ENCODE results near the gene MXRA7.

MXRA7 gene

DNA sequence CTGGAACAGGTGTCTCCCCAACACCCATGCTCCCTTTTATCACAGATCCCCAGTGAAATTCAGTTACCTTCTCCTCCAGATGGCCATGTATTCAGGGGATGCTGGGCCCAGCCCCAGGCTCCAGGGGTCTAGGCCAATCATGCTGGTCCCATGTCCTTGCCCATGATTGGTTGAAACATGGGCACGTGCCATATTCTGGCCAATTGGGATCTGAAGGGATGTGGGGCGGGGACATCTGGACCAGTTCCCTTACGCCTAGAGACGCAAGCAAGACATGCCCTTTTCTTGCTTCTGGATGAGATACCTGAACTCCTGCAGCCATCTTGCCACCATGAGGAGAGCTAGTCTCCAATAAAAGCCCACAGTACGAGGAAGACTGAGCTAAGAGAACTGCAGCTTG is 36.2 kb downstream of the MXRA7 start:
- DNase-seq, result no peak

- no peak for DNase-seq
These were observed 37.0 kb downstream of the MXRA7 start for GRCh38 chr17:76673729-76674128.

DNA sequence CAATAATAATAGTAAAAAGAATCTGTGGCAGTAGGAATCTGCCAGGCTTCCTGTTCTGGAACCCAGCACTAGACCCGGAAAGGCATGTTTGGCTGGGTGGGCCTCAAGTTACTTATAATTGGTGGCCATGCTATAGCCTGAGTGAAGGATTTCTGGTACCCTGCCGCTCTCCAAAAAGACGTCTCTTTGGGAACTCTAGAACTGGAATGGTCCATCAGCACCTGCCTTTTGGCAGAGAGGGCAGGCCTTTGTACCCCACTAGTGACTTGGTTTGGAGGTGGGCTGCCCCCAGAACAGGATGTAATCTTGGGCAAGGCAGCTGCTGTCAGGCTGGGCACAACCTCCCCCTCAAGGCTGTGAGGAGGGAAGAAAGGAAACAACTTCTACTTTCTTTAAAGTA is 37.9 kb downstream of the MXRA7 start:
- DNase-seq, result no peak

- no peak for DNase-seq
These were observed 38.4 kb downstream of the MXRA7 start for GRCh38 chr17:76672270-76672851.

DNA sequence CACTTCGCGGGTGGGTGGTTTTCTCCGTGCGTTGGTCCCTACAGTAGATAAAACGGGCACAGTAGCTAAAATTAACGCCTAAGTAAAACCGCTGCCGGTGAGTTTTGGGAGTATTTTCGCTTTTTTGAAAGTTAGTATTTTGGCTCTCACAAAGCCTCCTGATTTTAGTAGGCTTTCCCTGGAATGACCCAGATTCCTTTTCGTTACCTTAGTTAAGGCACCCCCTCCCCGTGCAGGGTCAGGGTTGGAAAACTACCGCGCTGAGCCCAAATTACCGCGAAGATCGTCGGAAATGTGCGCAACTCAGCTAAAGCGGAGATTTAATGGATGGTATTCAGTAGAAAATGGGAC is 38.9 kb downstream of the MXRA7 start:
- no peak for DNase-seq

GRCh38 chr17:76671123-76671911 is 39.4 kb downstream of the MXRA7 start:
- peak; percentile 99 for DNase-seq

- DNase-seq, result no peak
These were observed 40.0 kb downstream of the MXRA7 start for GRCh38 chr17:76670718-76671122.

GRCh38 chr17:76670020-76670717 is 40.6 kb downstream of the MXRA7 start:
- DNase-seq, result no peak

GRCh38 chr17:76667786-76668453 is 42.8 kb downstream of the MXRA7 start:
- no peak for DNase-seq

DNA sequence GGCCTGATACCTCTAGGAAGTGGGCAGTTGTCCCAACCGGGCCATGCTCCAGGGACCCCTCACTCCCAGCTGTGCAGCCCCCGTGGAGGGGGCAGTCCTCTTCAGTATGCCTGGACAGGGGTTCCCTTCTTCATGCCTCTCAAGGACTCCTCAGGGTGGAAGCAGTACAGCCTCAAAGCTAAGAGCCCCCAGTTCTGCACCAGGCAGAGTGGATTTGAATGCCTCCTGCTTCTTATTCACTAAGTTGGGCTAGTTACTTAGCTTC is 43.3 kb downstream of the MXRA7 start:
- no peak for DNase-seq

DNA sequence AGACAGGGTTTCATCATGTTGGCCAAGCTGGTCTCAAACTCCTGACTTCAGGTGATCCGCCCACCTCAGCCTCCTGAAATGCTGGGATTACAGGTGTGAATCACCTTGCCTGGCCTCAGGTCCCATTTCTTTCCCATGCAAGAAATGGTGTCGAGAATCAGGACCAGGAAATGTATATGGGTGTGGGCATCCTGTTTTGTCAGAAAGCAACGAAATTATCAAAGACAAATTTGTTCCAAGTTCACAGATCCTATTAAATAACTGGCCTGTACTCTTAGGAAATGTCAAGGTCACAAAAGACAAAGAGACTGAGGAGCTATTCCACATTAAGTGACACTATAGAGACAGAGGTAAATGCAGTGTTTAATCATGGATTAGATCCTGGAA is 50.1 kb downstream of the MXRA7 start:
- no peak for DNase-seq

GRCh38 chr17:76659928-76660655 is 50.7 kb downstream of the MXRA7 start:
- DNase-seq, result peak; percentile 22

DNA sequence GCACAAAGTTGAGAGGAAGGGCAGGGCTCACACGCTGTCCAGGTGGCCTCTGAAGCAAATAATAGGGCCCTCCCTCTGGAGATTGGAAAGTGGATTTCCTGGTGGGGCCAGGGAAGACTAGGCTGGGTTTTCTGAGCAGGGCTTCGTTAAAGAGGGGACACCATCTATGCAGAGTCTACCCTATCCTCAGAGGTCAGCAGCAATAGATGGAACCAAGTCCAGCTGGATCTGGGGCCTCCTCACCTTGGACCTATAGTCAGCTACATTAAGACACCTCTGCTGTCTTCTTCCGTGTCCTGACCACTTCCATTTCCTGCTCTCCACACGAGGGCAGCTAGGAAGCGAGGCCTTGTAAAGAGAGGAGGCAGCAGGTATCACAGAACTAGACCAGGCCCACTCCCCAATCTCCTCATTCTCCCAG is 52.5 kb downstream of the MXRA7 start:
- DNase-seq, result no peak

DNA sequence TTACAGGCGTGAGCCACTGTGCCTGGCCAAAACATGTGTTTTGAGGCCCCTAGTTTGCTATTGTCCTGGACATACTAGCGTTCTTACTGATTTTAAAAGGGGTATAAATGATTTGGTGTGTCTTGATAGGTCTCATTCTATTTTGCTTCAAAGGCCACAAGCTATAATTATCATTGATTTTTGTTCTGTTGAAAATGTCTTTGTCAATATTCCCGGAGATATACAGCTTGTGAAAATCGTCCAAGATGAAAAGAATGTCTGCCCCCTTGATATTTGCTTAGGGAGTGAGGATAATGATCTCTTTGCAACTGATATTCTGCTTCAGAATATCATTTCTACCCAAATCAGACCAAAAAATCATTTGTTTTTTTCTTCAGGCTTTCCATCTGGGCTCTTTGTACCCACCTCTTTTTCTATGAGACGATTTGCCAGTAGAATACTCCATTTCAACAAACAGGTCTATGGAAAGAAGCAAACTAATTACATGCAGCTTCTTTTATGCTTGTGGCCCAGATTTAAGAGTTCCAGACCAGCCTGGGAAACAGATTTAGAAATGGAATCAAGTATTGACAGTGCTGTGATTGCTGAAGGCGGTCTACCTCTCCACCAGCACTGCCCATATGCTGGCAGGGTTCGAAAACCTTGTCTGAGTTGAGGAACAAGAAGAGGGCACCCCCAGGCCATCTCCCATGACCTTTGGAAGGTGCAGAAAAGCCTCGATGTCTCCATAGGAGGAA is 53.1 kb downstream of the MXRA7 start:
- DNase-seq, result no peak

DNA sequence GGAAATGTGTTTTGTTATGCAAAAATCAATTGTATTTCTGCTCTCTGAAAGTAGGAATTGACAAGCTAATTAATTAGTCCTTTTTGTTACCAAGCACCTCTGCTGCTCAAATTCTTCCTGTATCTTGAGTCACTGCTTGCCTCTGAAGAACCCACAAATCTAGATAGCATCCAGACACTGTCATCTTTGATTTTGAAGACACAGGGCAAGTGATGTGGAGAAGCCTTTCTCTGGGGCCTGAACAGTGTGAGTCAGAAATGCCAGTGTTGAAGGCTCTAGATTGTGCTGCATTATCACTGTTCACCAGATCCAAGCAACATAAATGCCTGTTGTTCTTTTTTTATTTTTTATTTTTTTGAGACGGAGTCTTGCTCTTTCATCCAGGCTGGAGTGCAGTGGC is 56.4 kb downstream of the MXRA7 start:
- no peak for DNase-seq

DNA sequence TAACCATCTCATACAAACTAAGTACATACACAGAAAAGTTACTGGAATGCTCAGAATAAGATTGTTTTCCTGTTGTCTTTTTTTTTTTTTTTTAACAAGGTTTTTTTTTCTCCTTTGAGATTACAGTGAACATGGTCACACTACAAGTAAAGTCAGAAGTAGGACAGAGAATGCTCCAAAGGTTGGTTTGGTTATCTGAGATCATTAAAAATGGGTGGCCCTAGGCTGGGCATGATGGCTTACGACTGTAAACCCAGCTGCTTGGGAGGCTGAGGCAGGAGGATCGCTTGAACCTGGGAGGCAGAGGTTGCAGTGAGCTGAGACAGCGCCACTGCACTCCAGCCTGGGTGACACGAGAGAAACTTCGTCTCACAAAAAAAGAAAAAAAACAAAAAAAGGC is 60.3 kb downstream of the MXRA7 start:
- DNase-seq, result no peak

GRCh38 chr17:76646712-76647111 is 64.1 kb downstream of the MXRA7 start:
- no peak for DNase-seq

DNA sequence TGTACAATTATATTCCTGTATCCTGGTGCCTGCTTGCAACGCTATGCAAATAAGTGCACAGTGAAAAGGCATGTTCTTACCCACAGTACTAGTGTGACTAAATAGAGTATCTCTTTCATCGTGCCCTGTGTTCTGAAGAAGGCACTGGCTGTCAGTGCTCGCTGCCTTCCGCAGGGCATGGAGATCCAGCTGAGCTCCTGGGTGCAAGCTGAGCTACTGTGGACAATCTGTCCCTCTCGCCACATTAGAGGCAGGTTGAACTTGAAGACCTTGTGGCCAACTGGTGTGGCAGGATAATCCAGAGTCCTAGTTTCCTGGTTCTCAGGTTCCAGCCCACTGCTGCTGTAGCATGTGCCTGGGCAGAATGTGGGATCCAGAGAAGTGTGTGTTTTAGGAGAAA is 65.3 kb downstream of the MXRA7 start:
- DNase-seq, result no peak

GRCh38 chr17:76644995-76645394 is 65.8 kb downstream of the MXRA7 start:
- no peak for DNase-seq

DNA sequence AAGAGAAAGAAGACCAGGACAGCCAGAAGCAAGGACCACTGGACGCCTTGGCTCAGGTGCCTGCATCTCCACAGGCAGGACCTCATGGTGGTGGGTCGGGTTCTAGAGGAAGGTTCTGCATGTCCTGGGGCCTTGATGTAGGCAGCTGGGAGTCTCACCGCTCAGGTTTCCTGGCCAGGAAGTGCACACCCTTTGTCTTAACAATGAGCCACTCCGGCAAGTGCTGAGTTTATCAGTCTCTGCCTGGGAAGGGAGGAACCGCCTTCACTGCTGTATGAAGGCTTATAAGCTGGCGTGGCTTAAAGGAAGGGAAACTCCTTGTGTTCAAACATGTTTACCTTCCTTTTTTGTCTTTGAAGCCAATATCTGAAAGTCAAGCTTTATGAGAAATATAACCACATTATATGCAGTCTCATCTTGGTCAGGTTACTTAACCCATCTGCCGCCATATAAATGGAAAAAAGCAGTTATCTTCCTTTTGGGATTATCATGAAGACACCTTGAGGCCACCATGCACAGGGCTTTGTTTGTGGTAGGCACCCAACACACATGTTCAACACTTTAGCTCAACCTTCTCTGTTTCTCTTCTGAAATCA is 67.1 kb downstream of the MXRA7 start, which contains the start of gene ST6GALNAC1:
Gene ST6GALNAC1, minus strand, starts transcription at position 205 of the 596 bp plus-strand sequence. Its CDS starts 119 bp downstream, at position 86.
- DNase-seq, result peak; percentile 22

DNA sequence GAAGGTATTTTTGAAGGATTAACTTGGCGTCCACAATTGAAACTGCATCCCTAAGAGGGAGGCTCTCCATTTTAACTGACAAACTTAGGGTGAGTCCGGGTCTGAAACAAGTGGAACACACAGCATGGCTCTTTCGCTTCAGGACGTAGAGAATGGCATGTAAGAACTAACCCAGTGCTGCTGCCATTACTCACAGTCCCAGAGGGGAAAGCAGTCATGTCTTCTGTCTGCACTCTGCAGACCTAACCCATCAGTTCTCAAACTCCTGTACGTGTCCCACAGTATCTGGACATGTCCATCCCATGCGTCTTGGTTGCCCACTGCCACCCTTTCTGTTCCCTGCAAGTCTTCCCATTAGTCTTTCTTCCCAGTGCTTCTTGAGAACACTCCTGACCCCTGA is 67.8 kb downstream of the MXRA7 start:
- DNase-seq, result no peak

- no peak for DNase-seq
These were observed 68.7 kb downstream of the MXRA7 start for GRCh38 chr17:76642032-76642561.
